GM19193 (cell line): ENCODE data around the gene PRPF40B.

ENCODE experiments used
- POLR2A ChIP-seq: IDR thresholded peaks from 4 replicates; pipeline ENCODE4 v1.6.1; 2011; ENCODE audit not compliant: insufficient read depth, insufficient read length; ENCODE audit errors: extremely low read depth

The PRPF40B gene

GRCh38 chr12:49641748-49642369, 18.5 kb downstream of the PRPF40B start:
- TF ChIP-seq POLR2A = no peak

GRCh38 chr12:49642370-49642802, 19.0 kb downstream of the PRPF40B start:
- no peak for TF ChIP-seq POLR2A

- TF ChIP-seq POLR2A = no peak
Measured at GRCh38 chr12:49643135-49643534, 19.8 kb downstream of the PRPF40B start.

GRCh38 chr12:49643961-49644619, 20.7 kb downstream of the PRPF40B start:
- TF ChIP-seq POLR2A = no peak

- TF ChIP-seq POLR2A = no peak
Measured at GRCh38 chr12:49644620-49644994, 21.2 kb downstream of the PRPF40B start.

GRCh38 chr12:49645146-49646039, 22.0 kb downstream of the PRPF40B start:
- no peak for TF ChIP-seq POLR2A

- TF ChIP-seq POLR2A = no peak
Measured at GRCh38 chr12:49646331-49646830, 23.0 kb downstream of the PRPF40B start.

GRCh38 chr12:49646871-49647654, 23.7 kb downstream of the PRPF40B start:
- TF ChIP-seq POLR2A = no peak

- TF ChIP-seq POLR2A = no peak
Measured at GRCh38 chr12:49647827-49648711, 24.7 kb downstream of the PRPF40B start.

- no peak for TF ChIP-seq POLR2A
Measured at GRCh38 chr12:49648712-49649003, 25.3 kb downstream of the PRPF40B start.

GRCh38 chr12:49649445-49649844, 26.1 kb downstream of the PRPF40B start:
- TF ChIP-seq POLR2A = no peak

- TF ChIP-seq POLR2A = no peak
Measured at GRCh38 chr12:49649892-49650291, 26.5 kb downstream of the PRPF40B start.

GRCh38 chr12:49651855-49652254, 28.5 kb downstream of the PRPF40B start:
- TF ChIP-seq POLR2A = no peak

- TF ChIP-seq POLR2A = no peak
Measured at GRCh38 chr12:49652921-49653520, 29.7 kb downstream of the PRPF40B start.

- TF ChIP-seq POLR2A = no peak
Measured at GRCh38 chr12:49654715-49655114, 31.4 kb downstream of the PRPF40B start.
